KG1 (cell line): Measurements from ENCODE around the gene KRTAP9-8.
"Not testable (repeated sequence)": the region's sequence is repeated elsewhere in the genome, so short reads cannot be mapped to it uniquely, and the experiment has no call there.

ENCODE experiments used
- DNase-seq: peaks from one replicate; lab custom pipeline; 2025; lab: John Stamatoyannopoulos, UW

KRTAP9-8 gene

GRCh38 chr17:41237949-41238437 is at the start of gene KRTAP9-8:
KRTAP9-8 (plus strand) TSS chr17:41237999; CDS start chr17:41238052, 53 bp downstream.
- not testable (repeated sequence) for DNase-seq

GRCh38 chr17:41189837-41190318 is 47.9 kb upstream of the KRTAP9-8 start, which contains the start of gene KRTAP9-1:
KRTAP9-1 (plus strand) TSS chr17:41189887; CDS start chr17:41189887, 0 bp downstream.
- DNase-seq: not testable (repeated sequence)

GRCh38 chr17:41190328-41190727 is 47.5 kb upstream of the KRTAP9-8 start:
- DNase-seq: no peak

GRCh38 chr17:41196068-41196467 is 41.7 kb upstream of the KRTAP9-8 start:
- no peak for DNase-seq

- DNase-seq: no peak
Observed at GRCh38 chr17:41199421-41200078, 38.2 kb upstream of the KRTAP9-8 start.

- DNase-seq: no peak
Observed at GRCh38 chr17:41211845-41212466, 25.8 kb upstream of the KRTAP9-8 start.

- no peak for DNase-seq
Observed at GRCh38 chr17:41212524-41213169, 25.2 kb upstream of the KRTAP9-8 start.

GRCh38 chr17:41215681-41216080 is 22.1 kb upstream of the KRTAP9-8 start:
- DNase-seq: no peak

GRCh38 chr17:41223821-41224220 is 14.0 kb upstream of the KRTAP9-8 start:
- DNase-seq: no peak

- DNase-seq: no peak
Observed at GRCh38 chr17:41226051-41226450, 11.7 kb upstream of the KRTAP9-8 start.

- not testable (repeated sequence) for DNase-seq
Observed at GRCh38 chr17:41226598-41227095, 11.2 kb upstream of the KRTAP9-8 start, which contains the start of gene KRTAP9-2. KRTAP9-2 (plus strand) TSS chr17:41226648; CDS start chr17:41226655, 7 bp downstream.

- no peak for DNase-seq
Observed at GRCh38 chr17:41230094-41230493, 7.7 kb upstream of the KRTAP9-8 start.

- DNase-seq: no peak
Observed at GRCh38 chr17:41231731-41232130, 6.1 kb upstream of the KRTAP9-8 start.

GRCh38 chr17:41232399-41233105 is 5.2 kb upstream of the KRTAP9-8 start, which contains the start of gene KRTAP9-3:
KRTAP9-3 (plus strand) TSS chr17:41232449; CDS start chr17:41232502, 53 bp downstream.
- DNase-seq: not testable (repeated sequence)

- DNase-seq: not testable (repeated sequence)
Observed at GRCh38 chr17:41237116-41237515, 683 bp upstream of the KRTAP9-8 start.

GRCh38 chr17:41246995-41247787 is 9.4 kb downstream of the KRTAP9-8 start:
- not testable (repeated sequence) for DNase-seq

GRCh38 chr17:41249637-41250240 is 11.9 kb downstream of the KRTAP9-8 start, which contains the start of gene KRTAP9-4:
KRTAP9-4 (plus strand) TSS chr17:41249687; CDS start chr17:41249721, 34 bp downstream.
- DNase-seq: not testable (repeated sequence)

GRCh38 chr17:41251261-41251660 is 13.5 kb downstream of the KRTAP9-8 start:
- no peak for DNase-seq

- no peak for DNase-seq
Observed at GRCh38 chr17:41254861-41255260, 17.1 kb downstream of the KRTAP9-8 start.
